NCI-H146 (cell line): ENCODE data around the gene EDIL3.
"Not testable (repeated sequence)": the region's sequence is repeated elsewhere in the genome, so short reads cannot be mapped to it uniquely, and the experiment has no call there.

Experiments used
- DNase-seq: peaks from one replicate; lab custom pipeline; 2025; lab: John Stamatoyannopoulos, UW

EDIL3 gene

DNA sequence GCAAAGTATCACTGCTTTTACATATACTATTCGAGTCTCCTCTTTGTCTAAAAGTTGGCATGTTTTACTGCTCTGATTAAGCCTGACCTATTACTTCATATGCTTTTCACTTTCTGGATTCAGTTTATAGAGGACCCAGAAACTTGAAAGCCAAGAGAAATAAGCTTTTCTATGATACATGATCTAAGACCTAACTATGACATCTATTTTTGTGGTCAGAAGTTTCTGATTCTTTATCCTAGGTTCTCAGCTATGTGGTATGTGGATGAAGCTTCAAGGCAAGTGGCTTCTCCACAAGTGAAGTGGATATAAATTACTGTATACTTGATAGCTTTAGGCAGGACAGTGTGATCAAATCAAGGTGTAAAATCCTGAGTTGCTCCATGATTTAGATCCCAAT lies 6.3 kb downstream of the EDIL3 start:
- no peak for DNase-seq

- no peak for DNase-seq
Measured at GRCh38 chr5:84376346-84376745, 8.3 kb downstream of the EDIL3 start.

DNA sequence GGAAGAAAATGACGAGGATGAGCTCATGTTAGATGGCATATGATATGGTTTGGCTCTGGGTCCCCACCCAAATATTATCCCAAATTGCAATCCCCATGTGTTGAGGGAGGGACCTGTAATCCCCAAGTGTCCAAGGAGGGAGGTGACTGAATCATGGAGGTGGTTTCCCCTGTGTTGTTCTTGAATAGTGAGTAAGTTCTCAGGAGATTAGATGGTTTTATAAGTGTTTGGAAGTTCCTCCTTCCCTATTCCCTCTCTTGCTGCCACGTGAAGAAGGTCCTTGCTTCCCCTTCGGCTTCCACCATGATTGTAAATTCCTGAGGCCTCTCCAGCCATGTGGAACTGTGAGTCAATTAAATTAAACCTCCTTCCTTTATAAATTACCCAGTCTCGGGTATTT lies 10.1 kb downstream of the EDIL3 start:
- no peak for DNase-seq

- DNase-seq, result no peak
Measured at GRCh38 chr5:84373506-84373905, 11.2 kb downstream of the EDIL3 start.

- no peak for DNase-seq
Measured at GRCh38 chr5:84372066-84372695, 12.5 kb downstream of the EDIL3 start.

DNA sequence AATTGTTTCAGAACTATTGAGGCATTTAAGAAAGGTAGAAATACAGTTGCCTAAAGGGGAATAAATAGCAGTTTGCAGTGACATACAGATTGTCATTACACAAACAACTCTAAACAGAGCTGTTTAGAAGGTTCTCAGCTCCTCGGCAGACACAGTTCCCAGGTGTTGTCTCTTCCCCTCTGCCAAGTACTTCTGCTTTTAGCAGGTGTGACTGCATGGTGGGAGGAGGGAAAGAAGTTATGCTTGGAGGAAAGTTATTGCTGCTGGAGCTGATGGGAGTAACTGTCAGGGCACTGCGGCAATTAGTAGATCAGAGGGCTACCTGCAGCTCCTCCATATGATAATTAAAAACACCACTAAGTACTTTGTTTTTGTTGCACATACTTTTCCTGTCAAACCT lies 14.5 kb downstream of the EDIL3 start:
- DNase-seq, result no peak

GRCh38 chr5:84364043-84364442 lies 20.6 kb downstream of the EDIL3 start:
- DNase-seq, result no peak

DNA sequence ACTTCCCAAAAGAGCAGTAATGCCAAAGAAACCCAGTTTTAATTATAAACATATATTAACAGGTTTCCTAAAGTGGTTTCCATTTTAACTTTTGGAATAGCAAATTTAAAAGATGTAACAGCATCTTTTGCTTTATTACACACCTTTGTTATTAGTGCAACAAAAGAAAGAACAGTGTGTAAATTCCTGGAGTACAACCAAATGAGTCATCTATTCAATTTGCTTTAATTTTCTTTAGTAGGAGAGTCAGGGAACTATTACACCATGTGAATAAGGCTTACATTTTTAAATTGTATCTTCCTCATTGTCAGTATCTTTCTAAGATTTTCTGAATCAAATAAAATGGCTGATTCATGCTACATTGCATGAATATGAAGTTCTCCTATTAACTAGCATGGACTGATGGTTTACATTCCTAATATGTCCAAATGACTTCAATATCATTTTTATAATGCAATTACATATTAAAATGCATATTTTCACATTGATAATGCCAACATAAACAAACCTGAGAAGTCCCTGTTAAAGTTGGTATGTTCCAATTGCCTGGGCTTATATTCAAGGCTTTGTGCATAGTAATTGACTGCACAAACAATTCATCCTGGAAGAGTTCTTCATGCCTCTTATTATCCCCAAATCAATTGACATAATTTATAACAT lies 22.5 kb downstream of the EDIL3 start:
- no peak for DNase-seq

GRCh38 chr5:84361572-84361971 lies 23.1 kb downstream of the EDIL3 start:
- no peak for DNase-seq

- no peak for DNase-seq
Measured at GRCh38 chr5:84360056-84360455, 24.6 kb downstream of the EDIL3 start.

- no peak for DNase-seq
Measured at GRCh38 chr5:84354101-84354500, 30.6 kb downstream of the EDIL3 start.

DNA sequence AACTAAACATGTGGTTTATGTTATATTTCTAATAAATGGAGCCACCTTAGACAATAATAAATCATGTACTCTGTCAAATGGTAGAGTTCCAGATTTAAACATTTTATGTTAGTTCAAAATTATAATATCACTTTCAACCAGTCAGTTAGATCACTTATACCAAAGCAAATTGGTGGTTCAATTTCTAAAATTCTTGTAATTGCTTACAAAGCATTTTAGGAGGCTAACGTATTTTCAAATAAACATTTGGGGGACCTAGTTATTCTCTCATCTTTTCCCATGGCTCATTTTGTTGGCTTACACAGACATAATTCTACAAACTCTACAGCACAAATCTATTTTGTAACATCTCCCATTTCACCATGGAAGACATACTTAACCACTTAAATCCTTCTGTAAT lies 39.9 kb downstream of the EDIL3 start:
- DNase-seq, result no peak

- no peak for DNase-seq
Measured at GRCh38 chr5:84343171-84343570, 41.5 kb downstream of the EDIL3 start.

DNA sequence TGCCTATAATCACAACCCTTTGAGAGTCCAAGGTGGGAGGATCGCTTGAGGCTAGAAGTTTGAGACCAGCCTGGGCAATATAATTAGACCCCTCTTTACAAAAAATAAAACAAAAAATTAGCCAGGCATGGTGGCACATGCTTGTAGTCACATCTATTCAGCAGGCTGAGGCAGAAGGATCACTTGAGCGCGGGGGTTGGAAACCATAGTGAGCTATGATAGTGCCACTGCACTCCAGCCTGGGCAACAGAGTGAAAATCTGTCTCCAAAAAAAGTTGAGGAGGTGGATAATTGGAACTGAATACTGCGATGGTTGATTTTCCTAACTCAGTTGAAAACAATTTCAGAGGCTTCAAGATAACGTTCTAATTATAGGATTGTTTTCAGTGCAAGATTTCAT lies 52.6 kb downstream of the EDIL3 start:
- no peak for DNase-seq

DNA sequence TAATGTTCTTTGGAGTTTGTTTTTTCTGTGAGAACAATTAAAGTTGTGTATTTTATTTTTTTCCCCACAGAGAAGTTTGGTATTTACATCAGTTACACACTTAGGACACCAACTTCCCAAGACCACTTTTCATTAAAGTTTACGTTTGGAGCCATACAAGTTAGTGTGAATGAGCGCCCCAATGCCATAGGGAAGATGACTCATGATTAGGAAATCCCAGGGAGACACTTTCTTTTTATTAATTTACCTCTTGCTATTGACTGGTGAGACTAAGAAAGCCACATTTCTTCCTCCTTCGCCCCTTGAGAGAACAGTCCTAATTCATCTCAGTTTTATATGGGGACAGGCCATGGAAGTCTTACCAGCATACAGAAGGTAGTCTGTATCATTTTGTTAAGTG lies 57.1 kb downstream of the EDIL3 start:
- DNase-seq, result no peak

GRCh38 chr5:84322646-84323045 lies 62.0 kb downstream of the EDIL3 start:
- DNase-seq, result no peak

DNA sequence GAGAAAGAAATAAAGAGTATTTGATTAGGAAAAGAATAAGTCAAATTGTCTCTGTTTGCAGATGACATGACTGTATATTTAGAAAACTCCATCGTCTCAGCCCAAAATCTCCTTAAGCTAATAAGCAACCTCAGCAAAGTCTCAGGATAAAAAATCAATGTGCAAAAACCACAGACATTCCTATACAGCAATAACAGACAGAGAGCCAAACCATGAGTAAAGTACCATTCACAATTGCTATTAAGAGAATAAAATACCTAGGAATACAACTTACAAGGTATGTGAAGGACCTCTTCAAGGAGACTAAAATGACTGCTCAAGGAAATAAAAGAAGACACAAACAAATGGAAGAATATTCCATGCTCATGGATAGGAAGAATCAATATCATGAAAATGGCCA lies 66.9 kb downstream of the EDIL3 start:
- DNase-seq, result not testable (repeated sequence)

GRCh38 chr5:84312280-84312679 lies 72.4 kb downstream of the EDIL3 start:
- not testable (repeated sequence) for DNase-seq

- DNase-seq, result not testable (repeated sequence)
Measured at GRCh38 chr5:84309850-84310249, 74.8 kb downstream of the EDIL3 start.

GRCh38 chr5:84306601-84307000 lies 78.1 kb downstream of the EDIL3 start:
- no peak for DNase-seq

- no peak for DNase-seq
Measured at GRCh38 chr5:84304599-84304998, 80.1 kb downstream of the EDIL3 start.

GRCh38 chr5:84303315-84303714 lies 81.4 kb downstream of the EDIL3 start:
- no peak for DNase-seq

- DNase-seq, result no peak
Measured at GRCh38 chr5:84301535-84301934, 83.1 kb downstream of the EDIL3 start.

- no peak for DNase-seq
Measured at GRCh38 chr5:84299959-84300358, 84.7 kb downstream of the EDIL3 start.
